Memory B cell (primary cell): Measurements from ENCODE around the gene KDM2B.
"Not testable (repeated sequence)": the region's sequence is repeated elsewhere in the genome, so short reads cannot be mapped to it uniquely, and the experiment has no call there.

ENCODE experiments used
- ATAC-seq: fragments of 150-1000 bp; cut with Tn5 transposase; 2 replicates; pipeline ENCODE4 v1.10.0; 2021; ENCODE audit warnings: low read depth, mild to moderate bottlenecking, moderate library complexity
- DNase-seq, 2 donors: peaks; one replicate each; pipeline ENCODE4 v3.0.0; 2022; ENCODE audit warnings: low spot score in 2 of 2
- H3K27ac Mint-ChIP-seq: one replicate; pipeline ENCODE4 v1.8.0; 2022; ENCODE audit warnings: mild to moderate bottlenecking, moderate library complexity, mixed read lengths
- H3K27me3 Mint-ChIP-seq: one replicate; pipeline ENCODE4 v1.8.0; 2022; ENCODE audit warnings: mixed read lengths
- H3K36me3 Mint-ChIP-seq: one replicate; pipeline ENCODE4 v1.8.0; 2022; ENCODE audit warnings: mild to moderate bottlenecking, mixed read lengths
- H3K4me1 Mint-ChIP-seq: one replicate; pipeline ENCODE4 v1.8.0; 2022; ENCODE audit warnings: mixed read lengths
- H3K4me3 Mint-ChIP-seq: one replicate; pipeline ENCODE4 v1.8.0; 2022; ENCODE audit warnings: mild to moderate bottlenecking, moderate library complexity, mixed read lengths
- H3K9me3 Mint-ChIP-seq: one replicate; pipeline ENCODE4 v1.8.0; 2022; ENCODE audit warnings: mixed read lengths

KDM2B gene

GRCh38 chr12:121399391-121400331 is 181.2 kb downstream of the KDM2B start, which contains the start of gene RNF34:
TSS of gene RNF34 (plus strand) at chr12:121400118. CDS start at chr12:121400213, 95 bp downstream.
- peak within 1 kb of the TSS; percentile 94 for H3K4me3 Mint-ChIP-seq
- H3K27ac Mint-ChIP-seq: peak within 1 kb of the TSS; percentile 93
- ATAC-seq: peak; percentile 89
- no peaks in the 10 kb centered on the region for H3K27me3 Mint-ChIP-seq
- peak; percentile 89 to 90 for DNase-seq
- no peaks in the 10 kb centered on the region for H3K9me3 Mint-ChIP-seq
- peaks cover 5% of the 10 kb centered on the region for H3K36me3 Mint-ChIP-seq
- H3K4me1 Mint-ChIP-seq: peaks cover 12% of the 10 kb centered on the region

GRCh38 chr12:121398355-121398754 is 182.5 kb downstream of the KDM2B start:
- no peaks in the 10 kb centered on the region for H3K27me3 Mint-ChIP-seq

GRCh38 chr12:121397521-121397920 is 183.3 kb downstream of the KDM2B start:
- ATAC-seq (no peak), DNase-seq (no peak)
- no peaks in the 10 kb centered on the region for H3K9me3 Mint-ChIP-seq
- H3K36me3 Mint-ChIP-seq: peaks cover 3% of the 10 kb centered on the region
- no peaks in the 10 kb centered on the region for H3K27me3 Mint-ChIP-seq
- peaks cover 10% of the 10 kb centered on the region for H3K4me1 Mint-ChIP-seq
- H3K27ac Mint-ChIP-seq: no peak overlapping the region
- no peak overlapping the region for H3K4me3 Mint-ChIP-seq

More at GRCh38 chr12:121398355-121398754, 182.5 kb downstream of the KDM2B start:
- no peak overlapping the region for H3K4me3 Mint-ChIP-seq
- no peak overlapping the region for H3K27ac Mint-ChIP-seq
- H3K4me1 Mint-ChIP-seq: peaks cover 10% of the 10 kb centered on the region
- no peak for ATAC-seq
- peaks cover 3% of the 10 kb centered on the region for H3K36me3 Mint-ChIP-seq
- no peak for DNase-seq
- H3K9me3 Mint-ChIP-seq: no peaks in the 10 kb centered on the region

GRCh38 chr12:121392325-121392716 is 188.5 kb downstream of the KDM2B start:
- Mint-ChIP-seq H3K4me1 (peaks cover 9% of the 10 kb centered on the region), H3K27ac (no peak overlapping the region), H3K27me3 (no peaks in the 10 kb centered on the region), H3K9me3 (no peaks in the 10 kb centered on the region), H3K4me3 (no peak overlapping the region), H3K36me3 (no peaks in the 10 kb centered on the region)
- no peak for DNase-seq
- no peak for ATAC-seq

DNA sequence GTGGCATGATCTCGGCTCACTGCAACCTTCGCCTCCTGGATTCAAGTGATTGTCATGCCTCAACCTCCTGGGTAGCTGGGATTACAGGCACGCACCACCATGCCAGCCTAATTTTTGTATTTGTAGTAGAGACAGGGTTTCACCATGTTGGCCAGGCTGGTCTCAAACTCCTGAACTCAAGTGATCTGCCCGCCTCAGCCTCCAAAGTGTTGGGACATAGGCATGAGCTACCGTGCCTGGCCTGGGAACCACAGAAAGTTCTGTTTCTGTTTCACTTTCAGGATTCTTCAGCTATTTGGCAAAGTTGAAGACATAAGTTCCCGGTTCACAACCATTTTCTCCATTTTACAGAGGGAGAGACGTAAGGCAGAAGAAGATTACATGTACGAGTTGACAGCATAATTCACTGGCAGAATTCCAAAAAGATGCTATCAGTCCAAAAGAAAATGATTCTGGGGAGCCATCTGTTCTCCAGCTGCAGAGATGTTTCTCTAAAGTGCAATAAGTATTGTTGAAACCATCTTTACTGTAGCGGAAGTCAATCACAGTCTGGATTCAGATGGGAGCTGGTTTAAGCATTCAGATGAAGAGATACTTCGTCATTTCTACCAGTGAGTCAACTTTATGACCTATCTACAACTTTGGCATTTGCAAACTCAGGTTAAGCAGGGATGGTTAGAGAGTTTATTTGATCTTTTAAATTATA is 189.1 kb downstream of the KDM2B start:
- Mint-ChIP-seq H3K27me3 (no peaks in the 10 kb centered on the region), H3K27ac (peak overlapping the region; percentile 75), H3K9me3 (no peaks in the 10 kb centered on the region), H3K36me3 (no peaks in the 10 kb centered on the region), H3K4me3 (peak overlapping the region; percentile 66), H3K4me1 (peaks cover 9% of the 10 kb centered on the region)
- peak in 1 of 2 donors; percentile 11 for DNase-seq
- ATAC-seq: peak; percentile 73

DNA sequence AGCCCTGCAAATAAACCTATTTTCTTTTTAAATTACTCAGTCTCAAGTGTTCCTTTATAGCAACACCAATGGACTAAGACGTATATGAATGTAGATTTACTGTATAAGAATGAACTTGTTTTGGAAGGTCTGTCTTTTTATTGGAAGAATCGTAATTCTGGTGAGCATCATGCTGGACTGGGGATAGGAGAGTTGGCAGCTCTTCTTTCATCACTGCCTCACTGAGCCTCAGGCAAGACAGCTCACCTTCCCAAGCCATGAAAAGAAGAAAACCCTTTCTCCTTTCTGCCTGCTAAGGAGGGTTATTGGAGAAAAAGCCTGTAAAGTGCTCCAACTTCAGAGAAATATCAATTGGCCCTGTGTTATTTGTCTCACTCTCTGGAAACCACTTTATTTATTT is 190.0 kb downstream of the KDM2B start:
- H3K27ac Mint-ChIP-seq: no peak overlapping the region
- no peak for DNase-seq
- no peaks in the 10 kb centered on the region for H3K27me3 Mint-ChIP-seq
- no peak overlapping the region for H3K4me3 Mint-ChIP-seq
- H3K36me3 Mint-ChIP-seq: no peaks in the 10 kb centered on the region
- ATAC-seq: no peak
- H3K4me1 Mint-ChIP-seq: peaks cover 9% of the 10 kb centered on the region
- no peaks in the 10 kb centered on the region for H3K9me3 Mint-ChIP-seq

DNA sequence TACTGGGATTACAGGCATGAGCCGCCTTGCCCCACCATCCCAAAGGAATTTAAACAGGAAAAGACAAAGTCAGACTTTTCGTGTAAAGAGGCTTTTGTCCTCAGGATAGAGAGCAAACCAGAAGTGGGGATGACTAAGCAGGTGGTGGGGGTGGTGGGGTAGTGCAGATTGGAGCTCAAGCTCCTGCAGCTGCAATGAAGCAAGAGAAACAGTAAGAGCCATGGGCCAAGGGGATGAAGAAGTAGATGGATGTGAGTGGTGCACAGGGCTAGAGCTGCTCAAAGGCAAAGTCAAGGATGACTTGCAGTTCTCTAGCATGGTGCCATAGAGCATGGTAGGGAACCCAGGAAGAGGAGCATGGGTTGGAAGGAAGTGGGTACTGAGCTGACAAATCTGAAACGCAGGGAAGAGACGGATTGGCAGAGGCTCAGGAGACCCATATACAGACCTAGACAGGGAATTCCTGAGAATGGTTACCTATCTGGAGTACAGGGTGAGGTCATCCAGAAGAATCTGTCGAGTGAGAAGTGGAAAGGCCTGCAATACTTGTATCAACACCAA is 192.3 kb downstream of the KDM2B start:
- no peak for DNase-seq
- Mint-ChIP-seq H3K36me3 (no peaks in the 10 kb centered on the region), H3K9me3 (no peaks in the 10 kb centered on the region), H3K4me3 (no peak overlapping the region), H3K4me1 (peaks cover 9% of the 10 kb centered on the region), H3K27ac (peak overlapping the region; percentile 17), H3K27me3 (no peaks in the 10 kb centered on the region)
- no peak for ATAC-seq

GRCh38 chr12:121384891-121385290 is 195.9 kb downstream of the KDM2B start:
- H3K4me1 Mint-ChIP-seq, H3K27ac Mint-ChIP-seq, H3K36me3 Mint-ChIP-seq, DNase-seq, H3K4me3 Mint-ChIP-seq, ATAC-seq, H3K9me3 Mint-ChIP-seq, H3K27me3 Mint-ChIP-seq: not testable (repeated sequence)

DNA sequence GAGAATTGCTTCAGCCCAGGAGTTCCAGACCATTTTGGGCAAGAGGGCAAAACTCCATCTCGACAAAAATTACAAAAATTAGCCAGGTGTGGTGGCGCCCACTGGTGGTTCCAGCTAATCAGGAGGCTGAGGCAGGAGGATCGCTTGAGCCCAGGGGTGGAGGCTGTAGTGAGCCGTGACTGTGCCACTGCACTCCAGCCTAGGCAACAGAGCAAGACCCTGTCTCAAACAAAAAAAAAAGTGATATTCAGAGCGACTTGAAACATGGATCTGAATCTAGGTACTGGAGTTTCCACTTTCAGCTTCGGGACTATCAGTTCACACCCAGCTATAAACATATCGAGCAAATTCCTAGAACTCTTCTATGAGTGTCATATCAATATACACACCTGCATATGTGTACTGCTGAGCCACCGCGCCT is 197.2 kb downstream of the KDM2B start:
- DNase-seq (no peak), ATAC-seq (no peak)
- Mint-ChIP-seq H3K4me1 (no peaks in the 10 kb centered on the region), H3K4me3 (no peak overlapping the region), H3K27me3 (peaks cover 4% of the 10 kb centered on the region), H3K36me3 (no peaks in the 10 kb centered on the region), H3K27ac (no peak overlapping the region), H3K9me3 (no peaks in the 10 kb centered on the region)

DNA sequence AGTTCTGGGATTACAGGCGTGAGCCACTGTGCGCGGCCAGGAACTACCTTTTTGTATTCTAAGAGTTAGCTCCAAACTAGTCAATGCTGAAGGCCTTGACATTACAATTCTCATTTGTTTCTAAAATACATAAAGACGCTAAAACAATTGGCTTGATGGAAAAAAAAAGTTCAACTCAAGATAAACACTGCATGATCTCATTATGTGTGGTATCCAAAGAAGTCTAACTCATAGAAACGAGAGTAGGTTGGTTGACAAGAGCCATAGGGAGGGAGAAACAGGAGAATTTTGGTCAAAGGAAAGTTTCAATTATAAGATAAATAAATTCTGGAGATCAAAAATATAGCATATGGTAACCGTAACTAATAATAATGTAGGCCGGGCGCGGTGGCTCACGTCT is 200.9 kb downstream of the KDM2B start:
- no peak overlapping the region for H3K27ac Mint-ChIP-seq
- no peaks in the 10 kb centered on the region for H3K36me3 Mint-ChIP-seq
- no peak for DNase-seq
- H3K4me3 Mint-ChIP-seq: no peak overlapping the region
- no peaks in the 10 kb centered on the region for H3K9me3 Mint-ChIP-seq
- H3K4me1 Mint-ChIP-seq: no peaks in the 10 kb centered on the region
- H3K27me3 Mint-ChIP-seq: peaks cover 5% of the 10 kb centered on the region
- ATAC-seq: no peak
